ENCODE data around the gene LEF1. TPM values are rescaled to one million over a fixed set of nuclear protein-coding genes. Genes with fewer than 3 reads are reported as not detected.

LEF1 gene
- total RNA-seq, 1 experiment from 2014 or later = 0.54 TPM

GRCh38 chr4:108141213-108141950 lies 27.4 kb downstream of the LEF1 start:
- no peak for DNase-seq (ENCODE audit: low read depth, low spot score)
- no TSS peak for BruUV-seq (replicated peaks)
- ChIA-PET CTCF (no interaction called here), POLR2A (no interaction called here)
- Histone ChIP-seq H3K9me3 (ENCODE audit: control insufficient read depth, insufficient read depth, low read depth, low read length) (no peaks in the 10 kb centered on the region), H3K27me3 (ENCODE audit: control insufficient read depth, insufficient read depth, low read length) (peaks cover 2% of the 10 kb centered on the region; the same call in 1 of the 2 replicates), H3K4me1 (ENCODE audit: control insufficient read depth, insufficient read depth, low read length) (no peaks in the 10 kb centered on the region), H3K36me3 (ENCODE audit: control insufficient read depth, insufficient read depth, low read length) (no peaks in the 10 kb centered on the region), H3K4me3 (ENCODE audit: low read depth in 2 of 2, low read length in 2 of 2) (no peak overlapping the region), H3K27ac (ENCODE audit: low read length) (no peak overlapping the region)
- in situ Hi-C loops (cut with HindIII; ENCODE audit: low pct_unique_long_range_greater_than_20kb, low sequenced_read_pairs) (no loop called here), intact Hi-C loops (cut with micrococcal nuclease; ENCODE audit: unreplicated experiment) (no loop called here)
- TF ChIP-seq SIN3A (IDR thresholded peaks at IDR 0.05; ENCODE audit: borderline replicate concordance, insufficient read depth, low read depth, low read length) = no peak
- no peak for TF ChIP-seq CTCF (IDR thresholded peaks at IDR 0.05)
- no peak for TF ChIP-seq TCF7L2 (IDR thresholded peaks at IDR 0.05; ENCODE audit: low read depth, low read length)
- no peak for TF ChIP-seq POLR2AphosphoS5 (IDR thresholded peaks at IDR 0.05; ENCODE audit: low read depth, low read length)
- TF ChIP-seq REST (IDR thresholded peaks at IDR 0.05; ENCODE audit: insufficient read depth in 1 of 2, low read depth in 2 of 2, low read length in 1 of 2) = no peak
- ATAC-seq = no peak

- intact Hi-C loops (cut with micrococcal nuclease; ENCODE audit: unreplicated experiment) = no loop called here
Measured at GRCh38 chr4:108140328-108140727, 28.4 kb downstream of the LEF1 start.

More at GRCh38 chr4:108140328-108140727, 28.4 kb downstream of the LEF1 start:
- CTCF ChIA-PET = no interaction called here
- no TSS peak for BruUV-seq (replicated peaks)
- peaks cover 2% of the 10 kb centered on the region; the same call in 1 of the 2 replicates for H3K27me3 ChIP-seq (ENCODE audit: control insufficient read depth, insufficient read depth, low read length)
- no peak for DNase-seq (ENCODE audit: low read depth, low spot score)
- TF ChIP-seq TCF7L2 (IDR thresholded peaks at IDR 0.05; ENCODE audit: low read depth, low read length) (no peak), POLR2AphosphoS5 (IDR thresholded peaks at IDR 0.05; ENCODE audit: low read depth, low read length) (no peak), SIN3A (IDR thresholded peaks at IDR 0.05; ENCODE audit: borderline replicate concordance, insufficient read depth, low read depth, low read length) (no peak), REST (IDR thresholded peaks at IDR 0.05; ENCODE audit: insufficient read depth in 1 of 2, low read depth in 2 of 2, low read length in 1 of 2) (no peak), CTCF (IDR thresholded peaks at IDR 0.05) (no peak)
- H3K4me1 ChIP-seq (ENCODE audit: control insufficient read depth, insufficient read depth, low read length) = no peaks in the 10 kb centered on the region
- H3K4me3 ChIP-seq (ENCODE audit: low read depth in 2 of 2, low read length in 2 of 2) = no peak overlapping the region
- no peak for ATAC-seq
- POLR2A ChIA-PET = no interaction called here
- in situ Hi-C loops (cut with HindIII; ENCODE audit: low pct_unique_long_range_greater_than_20kb, low sequenced_read_pairs) = no loop called here
- H3K27ac ChIP-seq (ENCODE audit: low read length) = no peak overlapping the region
- no peaks in the 10 kb centered on the region for H3K36me3 ChIP-seq (ENCODE audit: control insufficient read depth, insufficient read depth, low read length)
- H3K9me3 ChIP-seq (ENCODE audit: control insufficient read depth, insufficient read depth, low read depth, low read length) = no peaks in the 10 kb centered on the region
